DMS153 treated with DMSO at 0.1 percent for 48 hours (cell line): ENCODE measurements around the gene SOX2.

Source experiments
- DNase-seq: peaks from one replicate; lab custom pipeline; 2025; ENCODE audit not compliant: unreplicated experiment; lab: John Stamatoyannopoulos, UW

The SOX2 gene

GRCh38 chr3:181711325-181712135, at the start of gene SOX2:
Gene SOX2, plus strand, starts transcription at chr3:181711925. Its CDS starts 436 bp downstream, at chr3:181712361.
- peak; percentile 91 for DNase-seq

GRCh38 chr3:181683563-181683962, 28.2 kb upstream of the SOX2 start:
- no peak for DNase-seq

GRCh38 chr3:181687190-181687589, 24.5 kb upstream of the SOX2 start:
- DNase-seq = no peak

GRCh38 chr3:181687731-181688130, 24.0 kb upstream of the SOX2 start:
- no peak for DNase-seq

GRCh38 chr3:181689546-181689945, 22.2 kb upstream of the SOX2 start:
- no peak for DNase-seq

GRCh38 chr3:181690769-181691168, 21.0 kb upstream of the SOX2 start:
- no peak for DNase-seq

GRCh38 chr3:181691901-181692300, 19.8 kb upstream of the SOX2 start:
- no peak for DNase-seq

- DNase-seq = no peak
Observed at GRCh38 chr3:181692311-181693145, 19.2 kb upstream of the SOX2 start.

GRCh38 chr3:181693280-181693679, 18.4 kb upstream of the SOX2 start:
- DNase-seq = no peak

- DNase-seq = no peak
Observed at GRCh38 chr3:181694805-181695660, 16.7 kb upstream of the SOX2 start.

- DNase-seq = no peak
Observed at GRCh38 chr3:181695661-181696491, 15.8 kb upstream of the SOX2 start.

- no peak for DNase-seq
Observed at GRCh38 chr3:181696626-181697230, 15.0 kb upstream of the SOX2 start.

GRCh38 chr3:181698263-181698954, 13.3 kb upstream of the SOX2 start:
- DNase-seq = no peak

- no peak for DNase-seq
Observed at GRCh38 chr3:181699171-181699903, 12.4 kb upstream of the SOX2 start.

- peak; percentile 41 for DNase-seq
Observed at GRCh38 chr3:181700168-181701087, 11.3 kb upstream of the SOX2 start.

GRCh38 chr3:181701096-181701495, 10.6 kb upstream of the SOX2 start:
- no peak for DNase-seq

- no peak for DNase-seq
Observed at GRCh38 chr3:181703601-181704420, 7.9 kb upstream of the SOX2 start.
